Activated effector memory CD4-positive, alpha-beta T cell treated with anti-CD3 and anti-CD28 coated beads, Interleukin-2, amount 50 U/mL, for 16 hours (primary cell): ENCODE results near the gene KPNA3.

Experiments
- DNase-seq: peaks from one replicate; pipeline ENCODE4 v3.0.0-alpha.2; 2020

KPNA3 gene

DNA sequence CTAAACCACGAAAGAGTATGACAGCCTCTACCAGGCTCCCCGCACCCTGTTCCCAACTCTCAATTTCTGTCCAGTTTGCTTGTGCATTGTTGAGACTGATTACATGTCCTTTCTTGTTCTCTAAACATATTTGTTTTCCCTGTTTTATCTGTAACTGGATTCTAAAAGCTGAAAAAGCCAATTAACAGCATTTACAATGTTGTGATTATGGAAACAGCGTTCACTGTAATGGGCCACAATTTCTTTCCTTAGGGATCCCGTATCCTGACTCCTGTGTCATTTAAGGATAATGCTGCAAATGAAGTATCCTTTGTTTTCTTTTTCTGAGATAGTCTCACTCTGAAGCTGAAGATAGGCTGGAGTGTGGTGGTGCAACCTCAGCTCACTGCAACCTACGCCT, 121.7 kb downstream of the KPNA3 start:
- no peak for DNase-seq

DNA sequence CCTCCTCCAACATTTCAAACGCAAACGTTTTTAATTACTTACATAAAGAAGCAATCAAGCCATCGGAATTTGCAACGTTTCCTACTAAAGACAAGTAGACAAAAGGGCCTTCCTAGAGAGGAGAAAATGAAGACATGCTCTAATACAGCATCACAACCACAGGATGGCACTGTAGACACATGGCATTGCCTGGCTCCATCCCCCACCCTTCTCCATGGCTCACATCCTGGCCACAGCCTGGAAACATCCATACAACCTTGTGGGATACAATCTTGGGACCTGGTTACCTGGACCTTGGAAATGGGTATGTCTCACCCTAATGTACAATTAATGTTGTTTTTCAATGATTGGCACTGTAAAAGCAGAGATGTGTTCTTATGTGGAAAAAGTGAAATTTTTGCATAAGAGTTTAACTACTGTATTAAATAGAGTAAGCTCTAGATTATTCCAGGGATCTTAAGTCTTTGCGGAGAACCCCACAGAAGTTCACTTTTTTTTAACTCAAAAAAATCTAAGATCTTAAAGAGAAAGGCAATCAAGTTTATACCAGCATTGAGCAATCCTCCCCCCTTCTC, 122.7 kb downstream of the KPNA3 start:
- peak; percentile 65 for DNase-seq

DNA sequence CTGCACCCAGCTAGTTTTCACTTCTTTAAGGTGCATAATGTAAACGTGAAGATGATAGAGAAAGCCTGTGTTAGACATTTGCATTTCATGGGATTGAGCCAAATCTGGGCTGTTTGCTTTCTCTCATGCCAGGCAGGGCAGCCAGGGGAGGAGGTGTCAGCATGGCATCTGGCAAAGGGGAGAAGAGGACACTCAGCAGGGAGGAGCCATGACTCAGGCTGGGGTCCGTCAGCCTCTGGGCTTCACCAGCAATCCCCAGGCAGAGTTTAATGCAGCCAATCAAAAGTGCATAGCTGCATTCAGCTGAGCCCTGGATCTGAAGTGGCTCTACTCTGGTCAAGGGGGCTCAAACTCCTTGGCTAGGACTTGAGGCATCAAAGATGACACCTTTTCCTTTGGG, 124.7 kb downstream of the KPNA3 start:
- no peak for DNase-seq

DNA sequence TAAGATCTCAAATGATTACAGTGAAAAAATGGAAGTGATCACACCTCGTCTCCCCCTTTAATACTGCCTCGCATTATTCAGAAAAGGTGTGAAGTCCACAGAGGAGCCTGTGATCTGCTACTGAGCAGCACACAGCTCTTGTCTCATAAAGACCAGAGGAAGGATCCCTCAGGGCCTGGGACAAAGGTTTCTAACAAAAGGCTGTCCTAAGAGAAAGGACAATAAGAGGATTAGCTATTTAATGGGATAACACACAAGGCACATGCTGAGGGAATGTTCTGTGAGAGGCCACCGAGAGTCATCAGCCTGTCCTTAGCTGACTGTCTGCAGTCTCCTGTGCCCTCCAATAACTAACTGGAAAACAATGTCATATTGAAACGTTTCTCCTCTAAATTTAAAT, 127.9 kb downstream of the KPNA3 start:
- no peak for DNase-seq

DNA sequence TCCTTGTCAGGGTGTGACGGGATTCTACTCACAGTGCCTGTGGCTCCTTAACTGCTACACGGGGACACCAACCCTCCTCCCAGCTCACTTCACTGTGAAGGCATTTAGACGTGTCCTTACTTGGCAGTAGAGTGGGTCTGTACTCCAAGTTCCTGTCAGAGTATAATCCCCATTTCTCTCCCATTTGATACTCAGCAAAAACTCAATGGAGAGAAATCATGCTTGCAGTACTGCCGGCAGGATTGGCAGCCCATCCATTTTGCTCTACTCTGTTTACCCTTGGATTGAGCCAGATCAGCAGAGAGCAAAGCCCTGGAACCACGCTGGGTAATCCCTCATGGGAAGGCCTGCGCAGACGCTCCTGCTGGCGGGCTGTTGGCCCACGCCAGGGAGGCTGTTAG, 135.2 kb downstream of the KPNA3 start:
- DNase-seq = no peak

DNA sequence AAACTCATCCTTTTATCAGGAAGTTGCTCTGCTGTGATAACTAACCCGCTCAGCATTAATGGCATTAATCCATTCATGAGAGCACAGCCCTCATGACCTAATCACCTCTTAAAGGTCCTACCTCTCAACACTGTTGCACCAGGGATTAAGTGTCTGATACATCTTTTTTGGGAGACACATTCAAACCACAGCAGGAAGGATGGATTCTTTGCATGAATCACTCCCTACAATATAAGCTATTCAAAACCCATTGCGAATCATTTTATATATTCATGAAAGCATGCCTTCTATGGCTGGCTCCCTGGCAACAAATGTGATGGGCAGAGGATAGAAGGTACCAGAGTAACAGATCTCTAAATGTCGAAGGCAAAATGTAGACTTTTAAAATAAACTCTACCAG, 136.6 kb downstream of the KPNA3 start:
- no peak for DNase-seq

DNA sequence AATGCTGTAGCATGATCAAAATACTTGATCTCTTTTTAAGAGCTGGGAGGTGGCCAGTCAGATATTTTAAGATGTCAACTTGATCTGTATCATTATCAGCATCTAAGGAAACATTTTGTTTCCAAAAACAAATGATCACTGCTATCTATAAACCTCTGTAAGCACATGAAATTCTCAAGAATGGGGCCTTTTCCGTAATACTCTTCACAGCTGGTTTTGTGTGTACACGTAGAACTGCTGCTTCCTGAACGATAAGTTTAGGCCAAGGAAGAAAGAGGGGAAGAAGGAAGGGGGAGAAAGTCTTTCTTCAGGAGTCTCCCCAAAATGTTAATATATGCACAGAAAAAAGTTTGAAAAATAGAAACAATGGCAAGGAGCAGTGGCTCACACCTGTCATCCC, 138.5 kb downstream of the KPNA3 start:
- DNase-seq = no peak

DNA sequence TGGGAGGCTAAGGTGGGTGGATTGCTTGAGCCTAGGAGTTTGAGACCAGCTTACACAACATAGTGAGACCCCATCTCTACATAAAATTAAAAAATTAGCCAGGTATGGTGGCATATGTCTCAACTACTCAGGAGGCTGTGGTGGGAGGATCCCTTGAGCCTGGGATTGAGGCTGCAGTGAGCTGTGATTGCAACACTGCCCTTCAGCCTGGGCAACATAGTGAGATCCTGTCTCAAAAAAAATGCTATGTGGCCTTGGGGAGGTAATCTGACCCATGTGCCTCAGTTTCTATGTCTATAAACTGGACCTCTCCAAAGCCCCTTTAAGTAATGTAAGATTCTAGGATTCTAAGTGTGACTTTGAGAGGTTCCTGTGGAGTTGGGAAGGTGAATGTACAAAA, 139.0 kb downstream of the KPNA3 start:
- DNase-seq = no peak

DNA sequence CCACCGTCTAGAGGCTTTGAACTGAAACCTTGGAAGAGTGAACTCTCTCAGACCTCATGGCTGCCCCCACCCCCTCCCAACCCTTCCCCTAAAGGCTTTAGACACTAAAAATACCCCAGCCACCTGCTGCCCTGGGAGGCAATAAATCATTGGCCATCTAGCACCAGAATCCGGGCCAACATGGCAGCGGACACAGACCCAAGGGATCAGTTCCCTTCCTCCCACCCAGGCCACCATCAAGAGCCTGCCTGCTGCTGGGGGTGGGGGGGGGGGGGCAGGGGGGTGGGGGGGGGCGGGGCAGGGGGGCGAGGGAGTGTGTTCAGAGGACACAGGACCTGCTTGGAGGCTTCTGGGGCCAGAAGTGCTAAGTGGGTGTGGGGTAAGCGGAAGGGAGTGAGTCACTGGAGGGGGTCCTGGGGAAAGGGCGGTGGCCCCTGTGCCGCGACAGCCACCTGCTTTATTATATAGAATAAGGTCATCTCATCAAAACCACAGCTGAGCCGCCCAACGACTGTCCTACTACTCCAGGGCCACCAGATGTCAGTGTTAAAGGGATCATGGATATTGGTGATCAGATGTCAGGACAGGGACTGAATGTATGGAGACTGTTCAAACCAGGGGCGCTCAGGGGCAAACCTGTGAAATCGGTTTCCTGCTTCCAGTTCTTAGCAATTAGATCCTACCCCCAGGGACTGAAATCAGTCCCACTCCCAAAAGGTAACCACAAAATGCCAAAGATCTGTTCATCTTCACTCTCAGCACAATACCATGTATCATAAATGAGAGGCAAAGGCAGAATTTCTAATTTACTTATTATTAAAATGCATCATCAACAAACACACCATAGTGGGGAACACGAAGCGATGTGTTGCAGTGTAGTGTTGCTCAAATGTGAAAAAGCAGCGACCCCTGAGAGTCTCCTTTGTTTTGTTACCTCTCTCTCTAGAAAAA, 139.9 kb downstream of the KPNA3 start:
- no peak for DNase-seq

DNA sequence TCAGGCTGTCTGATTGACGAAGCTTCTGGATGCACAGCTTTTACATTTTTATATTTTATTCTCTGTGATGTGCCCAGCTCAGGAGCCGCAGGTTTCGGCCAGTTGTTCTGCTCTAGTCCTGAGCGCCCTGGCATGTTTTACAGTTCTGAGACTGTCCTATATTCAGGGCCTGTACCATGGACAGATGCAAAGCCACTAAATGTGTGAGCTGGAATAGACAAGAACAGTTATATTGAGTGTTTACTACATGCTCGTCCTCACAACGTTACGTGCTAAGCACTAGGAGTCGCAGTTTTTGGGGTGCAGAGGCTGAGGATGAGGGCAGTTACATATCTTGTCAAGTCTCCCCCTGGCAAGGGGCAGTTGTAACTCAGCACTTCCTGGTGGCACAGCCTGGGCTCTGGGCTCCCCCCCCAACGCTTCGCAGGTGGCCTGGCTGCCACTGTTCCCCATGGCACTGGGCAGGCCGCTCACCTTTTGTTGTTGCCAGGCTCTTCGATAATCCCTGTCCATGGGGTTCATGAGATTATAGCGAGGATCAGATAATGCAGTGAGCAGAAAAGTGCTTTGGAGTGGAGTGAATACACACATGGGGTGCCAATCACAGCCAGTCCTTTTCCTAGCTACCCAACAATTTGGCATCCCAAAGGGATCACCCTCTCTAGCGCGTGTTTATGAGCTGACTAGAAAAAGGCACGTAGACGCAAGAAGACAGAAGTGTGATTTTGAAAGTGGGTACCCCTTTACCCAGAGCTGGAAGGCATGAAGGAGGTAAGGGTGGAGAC, 140.7 kb downstream of the KPNA3 start:
- no peak for DNase-seq

DNA sequence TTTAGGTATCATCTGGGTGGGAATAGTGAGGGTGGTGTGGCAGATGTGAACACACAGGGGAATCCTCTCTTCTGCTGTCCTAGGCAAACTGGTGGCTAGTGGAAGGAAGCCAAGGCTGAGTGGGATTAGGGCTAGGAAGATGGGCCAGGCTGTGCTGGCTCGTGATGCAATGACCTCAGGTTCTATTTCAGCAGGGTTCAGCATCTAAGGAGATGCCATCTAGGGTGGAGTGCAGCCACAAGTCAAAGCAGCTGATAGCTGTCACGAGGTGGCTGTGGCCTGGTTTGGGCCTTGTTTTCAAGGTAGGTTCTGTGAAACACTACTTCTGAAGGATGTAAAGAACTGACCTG, 142.5 kb downstream of the KPNA3 start:
- DNase-seq = no peak
